ENCODE data around the gene HERC6. TPM values are rescaled to one million over a fixed set of nuclear protein-coding genes. Genes with fewer than 3 reads are reported as not detected.

HERC6 gene
- total and polyA plus RNA-seq, 2 of the 8 experiments (the other 6 are each of a cell fraction or from before 2014, with no cell fraction given), result 3.7 to 3.8 TPM

GRCh38 chr4:88378691-88379559 is at the start of gene HERC6 (continued):
- no peak for TF ChIP-seq SIN3A (conservative IDR thresholded peaks at IDR 0.05 in 1 of 2, IDR thresholded peaks at IDR 0.05 in 1 of 2; ENCODE audit: low read depth in 1 of 2, low read length in 2 of 2)
- TF ChIP-seq ATF2 (IDR thresholded peaks at IDR 0.05; ENCODE audit: low read length), result no peak
- TF ChIP-seq EGR1 (IDR thresholded peaks at IDR 0.05; ENCODE audit: borderline replicate concordance, low read depth, low read length), result no peak
- TF ChIP-seq NRF1 (IDR thresholded peaks at IDR 0.05; ENCODE audit: low read depth, low read length), result no peak
- TF ChIP-seq MAX (IDR thresholded peaks at IDR 0.05), result no peak
- TF ChIP-seq HDAC2 (IDR thresholded peaks at IDR 0.05; ENCODE audit: borderline replicate concordance in 1 of 2, low read depth in 2 of 2, low read length in 2 of 2), result peak in 1 of 2 experiments; percentile 64; a peak in 1 of 4 replicates
- no peak for TF ChIP-seq ZNF274 (IDR thresholded peaks at IDR 0.05; ENCODE audit: borderline replicate concordance, extremely low read depth, low read length)
- no peak for TF ChIP-seq SRF (IDR thresholded peaks at IDR 0.05; ENCODE audit: low read depth, low read length)
- peak; percentile 32 for TF ChIP-seq CREB1 (IDR thresholded peaks at IDR 0.05)
- no peak for TF ChIP-seq BRCA1 (IDR thresholded peaks at IDR 0.05; ENCODE audit: low read depth, low read length)
- TF ChIP-seq CBX8 (IDR thresholded peaks at IDR 0.05; ENCODE audit: borderline replicate concordance, low read depth, low read length), result no peak
- peak; percentile 67 to 69 for TF ChIP-seq POLR2A (IDR thresholded peaks at IDR 0.05; ENCODE audit: control extremely low read depth in 1 of 2, low read depth in 2 of 2, low read length in 2 of 2)
- no peak for TF ChIP-seq CHD2 (IDR thresholded peaks at IDR 0.05; ENCODE audit: low read length)
- no peak for TF ChIP-seq RFX5 (IDR thresholded peaks at IDR 0.05; ENCODE audit: borderline replicate concordance, low read depth, low read length)
- no peak for TF ChIP-seq FOSL1 (IDR thresholded peaks at IDR 0.05; ENCODE audit: insufficient read depth, low read depth, low read length)
- TF ChIP-seq GABPA (IDR thresholded peaks at IDR 0.05; ENCODE audit: borderline replicate concordance, insufficient read depth, low read length), result no peak
- TF ChIP-seq CTBP2 (IDR thresholded peaks at IDR 0.05; ENCODE audit: borderline replicate concordance, insufficient read depth, insufficient read length, low read length), result peak; percentile 51
- TF ChIP-seq NANOG (IDR thresholded peaks at IDR 0.05; ENCODE audit: insufficient read depth, low read depth, low read length, poor library complexity, severe bottlenecking), result no peak
- TF ChIP-seq TBP (IDR thresholded peaks at IDR 0.05; ENCODE audit: low read depth, low read length), result no peak

Measured in H1 (cell line).